GM21367 (cell line): ENCODE data around the gene GATB.

Experiments used
- ATAC-seq: cut with Tn5 transposase; IDR thresholded peaks from one replicate; pipeline ENCODE4 v1.9.1; 2021; ENCODE audit not compliant: unreplicated experiment

GATB gene

GRCh38 chr4:151658959-151659600 is 101.7 kb downstream of the GATB start:
- ATAC-seq: peak; percentile 48

- ATAC-seq: no peak
Measured at GRCh38 chr4:151657896-151658295, 102.9 kb downstream of the GATB start.

- no peak for ATAC-seq
Measured at GRCh38 chr4:151656058-151656457, 104.7 kb downstream of the GATB start.

GRCh38 chr4:151653548-151653918 is 107.3 kb downstream of the GATB start:
- no peak for ATAC-seq

- ATAC-seq: no peak
Measured at GRCh38 chr4:151652841-151653547, 107.8 kb downstream of the GATB start.

GRCh38 chr4:151651496-151651895 is 109.3 kb downstream of the GATB start:
- no peak for ATAC-seq

- ATAC-seq: no peak
Measured at GRCh38 chr4:151649479-151649878, 111.3 kb downstream of the GATB start.

- ATAC-seq: no peak
Measured at GRCh38 chr4:151646322-151646721, 114.5 kb downstream of the GATB start.

GRCh38 chr4:151644622-151645021 is 116.2 kb downstream of the GATB start:
- no peak for ATAC-seq

GRCh38 chr4:151643564-151643963 is 117.2 kb downstream of the GATB start:
- no peak for ATAC-seq

- ATAC-seq: no peak
Measured at GRCh38 chr4:151641983-151642382, 118.8 kb downstream of the GATB start.

GRCh38 chr4:151641167-151641566 is 119.6 kb downstream of the GATB start:
- ATAC-seq: no peak

- no peak for ATAC-seq
Measured at GRCh38 chr4:151640381-151640780, 120.4 kb downstream of the GATB start.

GRCh38 chr4:151638295-151638858 is 122.4 kb downstream of the GATB start:
- ATAC-seq: no peak

GRCh38 chr4:151631349-151631748 is 129.5 kb downstream of the GATB start:
- no peak for ATAC-seq

- ATAC-seq: no peak
Measured at GRCh38 chr4:151629097-151629783, 131.6 kb downstream of the GATB start.

- no peak for ATAC-seq
Measured at GRCh38 chr4:151628001-151628608, 132.7 kb downstream of the GATB start.

- no peak for ATAC-seq
Measured at GRCh38 chr4:151627491-151627890, 133.3 kb downstream of the GATB start.

GRCh38 chr4:151626751-151627150 is 134.1 kb downstream of the GATB start:
- no peak for ATAC-seq

- no peak for ATAC-seq
Measured at GRCh38 chr4:151626228-151626627, 134.6 kb downstream of the GATB start.
